GM19043 (cell line): Measurements from ENCODE around the gene SIRT4.
"Not testable (repeated sequence)": the region's sequence is repeated elsewhere in the genome, so short reads cannot be mapped to it uniquely, and the experiment has no call there.

Experiments
- ATAC-seq: cut with Tn5 transposase; IDR thresholded peaks from one replicate; pipeline ENCODE4 v1.9.1; 2021; ENCODE audit warnings: low read depth; ENCODE audit not compliant: unreplicated experiment

The SIRT4 gene

DNA sequence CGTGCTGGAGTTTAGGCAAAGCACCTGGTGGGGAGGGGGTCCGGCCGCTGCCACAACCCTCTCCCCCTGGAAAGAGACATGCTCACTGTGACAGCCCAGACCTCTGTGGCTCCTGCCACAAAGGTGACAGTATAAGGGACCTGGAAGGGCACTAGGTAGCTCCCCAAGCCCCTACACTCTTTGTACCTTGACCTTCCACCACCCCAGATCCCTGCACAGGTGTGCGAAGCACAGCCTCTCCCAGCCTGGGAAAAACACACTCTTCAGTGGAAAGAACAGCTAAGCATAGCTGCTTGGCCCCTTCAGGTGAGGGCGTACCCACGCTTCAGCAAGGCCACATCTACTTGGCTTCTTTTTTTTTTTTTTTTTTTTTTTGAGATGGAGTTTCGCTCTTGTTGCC lies 30.4 kb downstream of the SIRT4 start:
- ATAC-seq: no peak

- ATAC-seq: not testable (repeated sequence)
Measured at GRCh38 chr12:120335447-120335846, 33.3 kb downstream of the SIRT4 start.

GRCh38 chr12:120336392-120336791 lies 34.3 kb downstream of the SIRT4 start:
- not testable (repeated sequence) for ATAC-seq

DNA sequence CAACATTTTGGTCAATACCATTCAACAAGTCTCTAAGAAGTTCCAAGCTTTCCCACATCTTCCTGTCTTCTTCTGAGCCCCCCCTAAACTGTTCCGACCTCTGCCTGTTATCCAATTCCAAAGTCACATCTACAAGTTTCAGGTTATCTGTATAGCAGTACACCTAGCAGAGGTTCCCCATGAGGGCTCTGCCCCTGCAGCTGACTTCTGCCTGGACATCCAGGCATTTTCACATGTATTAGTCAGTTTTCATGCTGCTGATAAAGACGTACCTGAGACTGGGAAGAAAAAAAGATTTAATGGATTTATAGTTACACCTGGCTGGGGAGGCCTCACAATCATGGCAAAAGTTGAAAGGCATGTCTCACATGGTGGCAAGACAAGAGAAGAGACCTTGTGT lies 35.6 kb downstream of the SIRT4 start:
- ATAC-seq: no peak

GRCh38 chr12:120339256-120339655 lies 37.1 kb downstream of the SIRT4 start:
- no peak for ATAC-seq

DNA sequence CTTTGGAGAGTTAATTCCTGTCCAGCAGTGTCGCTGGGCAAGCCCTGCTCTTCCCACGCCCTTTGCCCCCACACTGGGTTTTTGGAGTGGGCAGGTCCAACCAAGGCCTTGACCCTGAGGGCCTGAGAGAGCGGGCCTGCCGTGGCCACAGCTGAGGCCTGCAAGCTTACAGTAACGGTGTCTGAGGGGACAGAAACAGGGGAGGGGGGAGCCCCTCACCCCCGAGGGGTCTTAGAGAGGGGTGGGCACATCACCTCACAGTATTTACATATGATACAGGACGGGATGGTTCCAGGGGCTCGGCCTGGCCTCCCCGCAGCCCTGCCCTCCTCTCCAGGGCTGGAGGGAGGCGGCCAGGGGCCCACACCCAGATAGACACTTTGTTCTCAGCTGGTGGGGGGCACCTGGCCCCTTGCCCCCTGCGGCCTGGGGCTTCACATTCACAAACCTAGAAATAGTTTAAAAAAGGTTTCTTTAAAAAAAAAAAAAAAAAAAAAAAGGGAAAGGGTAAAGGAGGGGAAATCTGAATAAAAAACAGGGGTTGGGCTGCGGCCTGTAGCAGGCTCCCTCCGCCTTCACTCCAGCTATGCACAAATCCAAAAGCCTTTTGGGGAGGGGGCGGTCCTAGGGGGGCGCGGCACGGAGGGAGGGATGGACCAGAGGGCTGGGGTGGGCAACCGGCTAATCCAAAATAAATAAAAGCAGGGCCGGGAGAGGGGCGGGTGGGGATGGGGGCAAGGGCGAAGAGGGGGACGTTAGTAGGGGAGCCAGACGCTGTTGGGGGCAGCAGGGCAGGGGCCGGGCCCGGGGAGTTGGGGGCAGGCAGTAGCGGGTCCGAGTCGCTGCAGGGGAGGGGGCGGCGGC lies 40.3 kb downstream of the SIRT4 start:
- ATAC-seq: no peak

DNA sequence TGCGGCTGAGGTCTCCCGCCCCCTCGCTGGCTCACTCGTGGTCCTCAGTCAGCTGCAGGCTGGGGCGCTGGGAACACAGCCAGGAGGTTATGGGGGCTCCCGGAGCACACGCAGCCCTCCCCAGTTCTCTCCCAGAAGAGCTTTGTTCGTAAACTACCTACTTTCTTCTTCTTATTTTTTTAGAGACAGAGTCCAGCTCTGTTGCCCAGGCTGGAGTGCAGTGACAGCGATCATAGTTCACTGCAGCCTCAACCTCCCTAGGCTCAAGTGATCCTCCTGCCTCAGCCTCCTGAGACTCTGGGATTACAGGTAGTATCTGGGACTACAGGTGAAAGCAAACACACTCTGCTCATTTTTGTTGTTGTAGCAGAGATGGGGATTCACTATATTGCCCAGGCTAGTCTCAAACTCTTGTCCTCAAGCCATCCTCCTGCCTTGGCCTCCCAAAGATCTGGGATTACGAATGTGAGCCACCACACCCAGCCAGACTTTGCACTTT lies 41.0 kb downstream of the SIRT4 start:
- no peak for ATAC-seq

GRCh38 chr12:120343692-120344091 lies 41.6 kb downstream of the SIRT4 start:
- no peak for ATAC-seq

GRCh38 chr12:120346031-120346430 lies 43.9 kb downstream of the SIRT4 start:
- ATAC-seq: no peak

DNA sequence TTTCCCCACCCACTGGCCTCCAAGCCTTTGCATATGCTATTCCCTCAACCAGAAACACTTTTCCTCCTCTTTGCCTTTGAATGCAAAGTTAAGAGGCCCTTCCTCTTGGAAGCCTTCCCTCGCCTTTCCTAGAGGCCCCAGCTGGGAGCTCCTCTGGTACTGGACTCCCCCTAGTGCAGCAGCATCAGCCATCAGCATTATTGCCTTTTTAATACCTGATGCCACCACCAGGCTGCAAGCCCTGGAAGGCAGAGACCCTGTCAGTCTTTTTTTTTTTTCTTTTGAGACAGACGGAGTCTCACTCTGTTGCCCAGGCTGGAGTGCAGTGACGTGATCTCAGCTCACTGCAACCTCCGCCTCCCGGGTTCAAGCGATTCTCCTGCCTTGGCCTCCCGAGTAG lies 44.6 kb downstream of the SIRT4 start:
- ATAC-seq: no peak

- no peak for ATAC-seq
Measured at GRCh38 chr12:120347766-120348165, 45.6 kb downstream of the SIRT4 start.

DNA sequence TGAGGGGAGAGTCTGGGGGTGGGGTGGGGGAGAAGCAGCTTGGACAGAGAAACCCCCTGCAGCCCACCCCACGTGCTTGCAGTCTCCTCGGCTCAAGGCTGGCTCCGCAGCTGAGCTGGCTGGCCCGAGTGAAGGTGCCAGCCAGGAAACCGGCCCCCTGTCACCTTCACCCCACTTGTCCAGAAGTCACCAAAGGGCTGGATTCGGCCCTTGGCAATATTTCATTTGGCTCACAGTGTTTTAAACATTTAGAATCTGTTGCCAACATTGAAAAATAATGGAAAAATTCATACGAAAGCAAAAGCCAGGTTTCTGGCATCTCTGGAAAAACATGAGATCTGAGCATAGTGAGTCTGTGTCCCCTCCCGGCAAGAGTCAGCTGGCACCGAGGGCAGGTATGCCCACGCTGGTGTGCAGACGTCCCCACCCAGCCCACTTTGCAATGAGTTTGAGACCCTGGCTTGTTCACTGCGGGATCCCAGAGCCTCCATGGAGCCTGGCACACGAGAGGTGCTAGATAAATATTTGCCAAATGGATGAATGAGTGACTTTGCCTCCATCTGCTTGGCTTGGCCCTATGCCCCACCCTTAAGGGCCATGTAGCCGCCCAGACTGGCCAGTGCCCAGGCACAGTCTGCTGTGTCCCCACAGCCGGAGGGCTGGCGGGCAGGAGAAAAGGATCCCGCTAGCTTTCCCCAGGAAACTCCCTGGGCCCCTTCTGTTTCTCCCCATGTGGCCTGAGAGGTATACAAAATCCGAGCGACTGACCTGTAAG lies 48.6 kb downstream of the SIRT4 start:
- ATAC-seq: no peak

- ATAC-seq: no peak
Measured at GRCh38 chr12:120352117-120352516, 50.0 kb downstream of the SIRT4 start.

DNA sequence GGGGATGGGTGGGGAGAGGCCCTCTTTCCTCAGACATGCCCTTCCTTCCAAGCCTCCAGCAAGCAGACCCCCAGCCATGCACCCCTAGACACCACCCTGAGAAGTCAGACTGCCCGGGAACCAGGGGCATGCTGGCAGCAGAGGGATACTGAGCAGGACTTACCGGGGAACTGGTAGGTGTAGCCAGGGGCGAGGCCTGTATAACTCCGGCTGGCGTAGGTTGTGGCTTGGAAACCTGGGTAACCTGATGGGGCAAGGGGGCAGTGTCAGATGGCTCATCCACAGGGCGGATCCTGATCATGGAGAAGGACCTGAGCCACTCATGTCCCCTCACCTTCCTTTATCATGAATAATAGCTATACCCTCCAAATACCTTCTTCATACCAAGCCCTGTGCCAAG lies 51.0 kb downstream of the SIRT4 start:
- ATAC-seq: no peak

DNA sequence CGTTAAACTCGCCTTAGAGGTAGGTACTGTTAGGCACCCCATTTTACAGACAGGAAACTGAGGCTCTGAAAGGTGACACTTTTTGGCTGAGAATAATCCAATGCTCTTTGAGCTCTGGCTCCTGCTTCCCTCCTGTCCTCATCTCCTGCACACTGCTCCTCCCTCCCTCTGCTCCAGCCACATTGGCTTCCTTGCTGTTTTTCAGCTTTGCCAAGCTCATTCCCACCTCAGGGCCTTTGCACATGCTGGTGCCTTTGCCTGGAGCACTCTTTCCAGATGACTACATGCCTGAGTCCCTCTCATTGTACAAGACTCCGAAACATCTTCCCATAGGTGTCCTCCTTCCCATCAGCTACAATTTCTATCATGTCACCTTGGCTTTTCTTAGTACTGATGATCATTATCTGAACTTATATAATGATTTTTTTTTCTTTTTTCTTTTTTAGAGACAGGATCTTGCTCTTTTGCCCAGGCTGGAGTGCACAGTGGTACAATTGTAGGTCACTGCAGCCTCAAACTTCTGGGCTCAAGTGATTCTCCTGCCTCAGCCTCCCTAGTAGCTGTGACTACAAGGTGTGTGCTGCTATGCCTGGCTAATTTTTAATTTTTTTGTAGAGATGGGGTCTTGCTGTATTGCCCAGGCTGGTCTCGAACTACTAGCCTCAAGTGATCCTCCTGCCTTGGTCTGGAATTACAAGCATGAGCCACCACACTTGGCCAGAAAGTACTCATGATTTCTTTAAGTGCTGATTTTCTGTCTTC lies 51.6 kb downstream of the SIRT4 start:
- no peak for ATAC-seq

DNA sequence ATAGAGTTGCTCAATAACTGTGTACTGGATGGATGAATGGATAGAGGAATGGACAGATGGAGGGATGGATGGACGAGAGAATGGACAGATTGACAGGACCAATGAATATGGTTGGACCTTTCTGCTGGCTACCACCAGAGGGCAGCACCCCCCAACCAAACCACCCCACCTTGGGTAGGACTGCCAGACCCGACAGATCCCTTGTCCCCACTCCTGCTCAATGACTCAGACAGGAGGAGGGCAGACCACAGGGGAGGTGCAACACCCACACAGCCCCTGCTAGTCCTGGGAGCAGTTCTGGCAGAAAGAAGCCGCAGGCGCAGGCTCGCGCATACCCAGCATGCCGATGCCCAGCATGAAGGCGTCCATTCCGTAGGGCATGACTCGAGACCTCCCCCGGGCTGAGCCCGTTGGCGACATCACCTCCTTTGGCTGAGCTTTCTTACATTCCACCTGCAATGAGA lies 54.5 kb downstream of the SIRT4 start:
- no peak for ATAC-seq

GRCh38 chr12:120357104-120357503 lies 55.0 kb downstream of the SIRT4 start:
- ATAC-seq: no peak

- ATAC-seq: no peak
Measured at GRCh38 chr12:120358412-120359100, 56.4 kb downstream of the SIRT4 start.

- ATAC-seq: no peak
Measured at GRCh38 chr12:120359128-120359527, 57.0 kb downstream of the SIRT4 start.

DNA sequence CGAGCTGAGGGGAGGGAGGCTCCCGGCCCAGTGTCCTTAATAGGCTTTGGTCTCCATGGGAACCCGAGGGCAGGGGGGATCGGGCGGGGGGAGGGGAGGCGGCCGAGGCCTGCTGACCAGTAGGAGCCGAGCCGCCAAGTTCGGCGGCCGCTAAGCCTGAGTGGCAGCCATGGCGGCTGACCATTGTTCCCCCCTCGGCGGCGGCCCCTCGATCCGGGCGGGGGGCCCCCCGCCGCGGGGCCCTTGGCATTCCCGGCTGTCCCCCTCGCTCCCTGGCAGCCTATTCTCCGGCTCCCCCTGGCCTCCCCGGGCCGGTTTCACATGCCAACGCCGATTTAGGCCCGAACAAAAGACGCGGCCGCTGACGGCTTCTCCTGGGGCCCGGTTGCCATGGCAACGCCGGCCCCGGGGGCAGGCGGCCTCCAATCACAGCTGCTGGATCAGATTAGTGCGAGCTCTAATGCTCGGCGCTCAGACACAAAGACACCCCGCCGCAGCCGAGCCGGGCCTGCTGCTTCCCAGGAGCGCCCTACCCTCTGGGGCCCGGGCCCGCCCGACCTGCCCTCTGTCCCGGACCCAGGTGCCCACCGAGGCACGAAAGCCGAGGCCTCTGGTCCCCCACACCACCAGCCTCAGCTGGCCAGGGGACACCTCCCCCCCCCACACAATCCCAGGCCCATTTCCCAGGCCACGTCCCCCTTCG lies 59.5 kb downstream of the SIRT4 start:
- ATAC-seq: no peak
